Non-pigmented ciliary epithelial cell (primary cell): ENCODE results near the gene PRDM15.

Experiments
- DNase-seq: peaks from one replicate; pipeline ENCODE4 v3.0.0-alpha.2; 2010; ENCODE audit warnings: low read depth

The PRDM15 gene

GRCh38 chr21:41879190-41879998 lies at the start of gene PRDM15:
TSS of gene PRDM15 (minus strand) at chr21:41879344. CDS start at chr21:41860363, 18,981 bp downstream.
- no peak for DNase-seq

GRCh38 chr21:41928621-41929220 lies 49.6 kb upstream of the PRDM15 start:
- DNase-seq: no peak

GRCh38 chr21:41927727-41928409 lies 48.7 kb upstream of the PRDM15 start:
- no peak for DNase-seq

GRCh38 chr21:41926807-41927171 lies 47.6 kb upstream of the PRDM15 start:
- DNase-seq: no peak

GRCh38 chr21:41926117-41926806 lies 47.1 kb upstream of the PRDM15 start:
- no peak for DNase-seq

GRCh38 chr21:41925767-41926116 lies 46.6 kb upstream of the PRDM15 start:
- DNase-seq: no peak

GRCh38 chr21:41924368-41924754 lies 45.2 kb upstream of the PRDM15 start:
- no peak for DNase-seq

GRCh38 chr21:41923631-41924367 lies 44.7 kb upstream of the PRDM15 start:
- no peak for DNase-seq

- no peak for DNase-seq
These were observed 44.0 kb upstream of the PRDM15 start for GRCh38 chr21:41923186-41923585.

- DNase-seq: no peak
These were observed 41.9 kb upstream of the PRDM15 start for GRCh38 chr21:41921021-41921420.

GRCh38 chr21:41920476-41920875 lies 41.3 kb upstream of the PRDM15 start:
- no peak for DNase-seq

GRCh38 chr21:41919666-41920398 lies 40.7 kb upstream of the PRDM15 start:
- no peak for DNase-seq

GRCh38 chr21:41918561-41919358 lies 39.6 kb upstream of the PRDM15 start:
- no peak for DNase-seq

GRCh38 chr21:41917531-41917930 lies 38.4 kb upstream of the PRDM15 start:
- no peak for DNase-seq

GRCh38 chr21:41916888-41917433 lies 37.8 kb upstream of the PRDM15 start:
- no peak for DNase-seq

GRCh38 chr21:41914965-41915364 lies 35.8 kb upstream of the PRDM15 start:
- DNase-seq: no peak

- no peak for DNase-seq
These were observed 35.2 kb upstream of the PRDM15 start for GRCh38 chr21:41914358-41914757.

GRCh38 chr21:41913230-41913629 lies 34.1 kb upstream of the PRDM15 start:
- no peak for DNase-seq

GRCh38 chr21:41908829-41909228 lies 29.7 kb upstream of the PRDM15 start:
- no peak for DNase-seq
